Endothelial cell (in vitro differentiated cells): ENCODE results near the gene S100A6. TPM values are rescaled to one million over a fixed set of nuclear protein-coding genes. Genes with fewer than 3 reads are reported as not detected.

Source experiments
- DNase-seq: peaks from one replicate; pipeline ENCODE4 v3.0.0; 2021; ENCODE audit warnings: low spot score
- H3K27ac Mint-ChIP-seq: one replicate; pipeline ENCODE4 v1.8.0; 2021; ENCODE audit warnings: mixed read lengths, inconsistent platforms; ENCODE audit not compliant: unreplicated experiment
- H3K27me3 Mint-ChIP-seq: one replicate; pipeline ENCODE4 v1.8.0; 2021; ENCODE audit warnings: mild to moderate bottlenecking, moderate library complexity, mixed read lengths, inconsistent platforms; ENCODE audit not compliant: unreplicated experiment
- H3K36me3 Mint-ChIP-seq: one replicate; pipeline ENCODE4 v1.8.0; 2021; ENCODE audit warnings: mild to moderate bottlenecking, low read depth, mixed read lengths, inconsistent platforms; ENCODE audit not compliant: unreplicated experiment
- H3K4me1 Mint-ChIP-seq: one replicate; pipeline ENCODE4 v1.8.0; 2021; ENCODE audit warnings: mild to moderate bottlenecking, mixed read lengths, inconsistent platforms; ENCODE audit not compliant: unreplicated experiment
- H3K4me3 Mint-ChIP-seq: one replicate; pipeline ENCODE4 v1.8.0; 2021; ENCODE audit warnings: mild to moderate bottlenecking, mixed read lengths, inconsistent platforms; ENCODE audit not compliant: unreplicated experiment
- H3K9me3 Mint-ChIP-seq: one replicate; pipeline ENCODE4 v1.8.0; 2021; ENCODE audit warnings: mixed read lengths, inconsistent platforms; ENCODE audit not compliant: unreplicated experiment
- CTCF ChIP-seq: fragments of 200-600 bp; sonication (generic); IDR thresholded peaks from one replicate; pipeline ENCODE4 v1.5.0; 2021; ENCODE audit warnings: antibody characterized with exemption; ENCODE audit not compliant: unreplicated experiment
- total RNA-seq: library from RNA; stranded (reverse); fragmentation: NEBNext Ultra II Directional; extraction: Animal tissue kit (Norgen Biotek cat#: 25700); gene quantifications from one replicate; pipeline ENCODE4 v1.2.1, GENCODE V29; 2021; ENCODE audit not compliant: unreplicated experiment

S100A6 gene
- total RNA-seq, 1 donor from 2014 or later: 11.9 TPM

GRCh38 chr1:153550827-153551500 lies 15.2 kb upstream of the S100A6 start:
- no peak overlapping the region for H3K27ac Mint-ChIP-seq
- peaks cover 13% of the 10 kb centered on the region for H3K27me3 Mint-ChIP-seq
- H3K4me3 Mint-ChIP-seq: no peak overlapping the region
- H3K9me3 Mint-ChIP-seq: no peaks in the 10 kb centered on the region
- TF ChIP-seq CTCF: no peak
- no peak for DNase-seq
- peaks cover 34% of the 10 kb centered on the region for H3K4me1 Mint-ChIP-seq
- H3K36me3 Mint-ChIP-seq: peaks cover 4% of the 10 kb centered on the region

GRCh38 chr1:153550398-153550758 lies 14.6 kb upstream of the S100A6 start:
- H3K4me1 Mint-ChIP-seq: peaks cover 34% of the 10 kb centered on the region
- no peak for DNase-seq
- H3K36me3 Mint-ChIP-seq: peaks cover 4% of the 10 kb centered on the region
- H3K27ac Mint-ChIP-seq: no peak overlapping the region
- peaks cover 13% of the 10 kb centered on the region for H3K27me3 Mint-ChIP-seq
- no peak for TF ChIP-seq CTCF
- H3K9me3 Mint-ChIP-seq: no peaks in the 10 kb centered on the region
- no peak overlapping the region for H3K4me3 Mint-ChIP-seq

- H3K27ac Mint-ChIP-seq: no peak overlapping the region
- peaks cover 4% of the 10 kb centered on the region for H3K36me3 Mint-ChIP-seq
- H3K4me1 Mint-ChIP-seq: peaks cover 38% of the 10 kb centered on the region
- H3K27me3 Mint-ChIP-seq: peaks cover 13% of the 10 kb centered on the region
- H3K4me3 Mint-ChIP-seq: no peak overlapping the region
- no peak for DNase-seq
- no peaks in the 10 kb centered on the region for H3K9me3 Mint-ChIP-seq
- no peak for TF ChIP-seq CTCF
Observed at GRCh38 chr1:153549741-153550397, 14.1 kb upstream of the S100A6 start.

GRCh38 chr1:153548722-153549688 lies 13.2 kb upstream of the S100A6 start, which contains the start of gene S100A3:
Gene S100A3 (minus strand): TSS chr1:153549258. CDS start chr1:153548485, 773 bp downstream.
- Mint-ChIP-seq H3K36me3 (peaks cover 4% of the 10 kb centered on the region), H3K4me1 (peaks cover 37% of the 10 kb centered on the region), H3K4me3 (no peak within 1 kb of the TSS), H3K27me3 (peaks cover 13% of the 10 kb centered on the region), H3K9me3 (no peaks in the 10 kb centered on the region), H3K27ac (no peak within 1 kb of the TSS)
- TF ChIP-seq CTCF: no peak
- no peak for DNase-seq
